ENCODE data around the gene CACNA2D3.

GRCh38 chr3:54131026-54131605, 8.8 kb downstream of the CACNA2D3 start:
- TF ChIP-seq, protein P1, sequence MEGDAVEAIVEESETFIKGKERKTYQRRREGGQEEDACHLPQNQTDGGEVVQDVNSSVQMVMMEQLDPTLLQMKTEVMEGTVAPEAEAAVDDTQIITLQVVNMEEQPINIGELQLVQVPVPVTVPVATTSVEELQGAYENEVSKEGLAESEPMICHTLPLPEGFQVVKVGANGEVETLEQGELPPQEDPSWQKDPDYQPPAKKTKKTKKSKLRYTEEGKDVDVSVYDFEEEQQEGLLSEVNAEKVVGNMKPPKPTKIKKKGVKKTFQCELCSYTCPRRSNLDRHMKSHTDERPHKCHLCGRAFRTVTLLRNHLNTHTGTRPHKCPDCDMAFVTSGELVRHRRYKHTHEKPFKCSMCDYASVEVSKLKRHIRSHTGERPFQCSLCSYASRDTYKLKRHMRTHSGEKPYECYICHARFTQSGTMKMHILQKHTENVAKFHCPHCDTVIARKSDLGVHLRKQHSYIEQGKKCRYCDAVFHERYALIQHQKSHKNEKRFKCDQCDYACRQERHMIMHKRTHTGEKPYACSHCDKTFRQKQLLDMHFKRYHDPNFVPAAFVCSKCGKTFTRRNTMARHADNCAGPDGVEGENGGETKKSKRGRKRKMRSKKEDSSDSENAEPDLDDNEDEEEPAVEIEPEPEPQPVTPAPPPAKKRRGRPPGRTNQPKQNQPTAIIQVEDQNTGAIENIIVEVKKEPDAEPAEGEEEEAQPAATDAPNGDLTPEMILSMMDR (IDR thresholded peaks at IDR 0.05) = no peak
- TF ChIP-seq POLR2A (IDR thresholded peaks at IDR 0.05) = no peak

Data from lower leg skin (tissue), 3 donors.